Stimulated activated CD4-positive, alpha-beta T cell treated with anti-CD3 and anti-CD28 coated beads, Interleukin-12 subunit alpha, Interleukin-12 subunit beta, amount 100 ng/mL, for 4 hours (primary cell): ENCODE measurements around the gene MTARC1.

Experiments used
- DNase-seq: peaks from one replicate; pipeline ENCODE4 v3.0.0-alpha.2; 2020

The MTARC1 gene

DNA sequence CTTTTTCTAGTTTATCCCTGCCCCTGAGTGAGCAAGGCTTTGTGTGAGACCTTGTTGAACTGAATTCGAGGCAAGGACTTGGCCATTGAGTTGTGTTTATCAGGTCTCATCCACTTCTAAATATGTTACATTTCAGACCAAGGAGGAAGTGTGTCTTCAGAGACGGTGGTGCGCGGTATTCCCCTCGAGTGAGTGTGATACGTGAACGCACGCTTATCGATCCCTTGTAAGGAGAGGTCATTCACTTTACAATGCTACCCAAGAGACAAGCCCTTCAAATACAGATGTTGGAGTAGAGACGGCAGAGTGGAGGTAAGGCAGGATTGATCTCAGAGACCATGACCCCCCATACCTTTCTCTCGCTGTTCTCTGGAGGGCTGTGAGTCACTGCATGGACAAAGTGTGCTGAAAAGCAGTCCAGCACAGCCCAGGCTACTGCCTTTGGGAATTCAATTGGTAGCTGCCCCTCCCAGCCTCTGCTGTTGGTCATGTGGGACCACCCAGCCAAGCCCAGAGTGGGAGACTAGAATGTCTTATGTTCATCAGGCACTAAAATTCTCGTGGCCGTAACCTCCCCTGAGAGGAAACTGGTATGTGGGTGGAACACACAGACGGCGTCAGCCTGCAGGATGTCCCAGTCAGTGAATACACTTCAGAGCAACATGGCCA, 16.3 kb upstream of the MTARC1 start:
- DNase-seq = no peak

DNA sequence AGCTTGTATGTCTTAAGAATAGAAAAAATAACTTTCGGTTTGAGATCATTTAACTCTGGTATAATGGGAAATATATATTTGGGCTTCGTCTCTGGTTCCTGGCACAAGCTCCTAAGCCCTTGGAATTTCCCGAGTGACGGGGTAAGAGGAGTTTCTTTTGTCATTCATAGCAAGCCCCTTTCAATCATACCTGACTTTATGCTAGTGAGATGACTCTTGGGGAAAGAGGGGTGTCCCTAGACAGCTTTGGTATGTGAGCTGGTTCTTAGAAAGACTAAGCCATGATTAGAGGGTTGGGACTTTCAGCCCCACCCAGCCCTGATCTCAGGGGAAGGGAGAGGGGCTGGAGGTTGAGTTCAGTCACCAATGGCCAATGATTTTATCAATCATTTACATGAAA, 13.9 kb upstream of the MTARC1 start:
- no peak for DNase-seq

DNA sequence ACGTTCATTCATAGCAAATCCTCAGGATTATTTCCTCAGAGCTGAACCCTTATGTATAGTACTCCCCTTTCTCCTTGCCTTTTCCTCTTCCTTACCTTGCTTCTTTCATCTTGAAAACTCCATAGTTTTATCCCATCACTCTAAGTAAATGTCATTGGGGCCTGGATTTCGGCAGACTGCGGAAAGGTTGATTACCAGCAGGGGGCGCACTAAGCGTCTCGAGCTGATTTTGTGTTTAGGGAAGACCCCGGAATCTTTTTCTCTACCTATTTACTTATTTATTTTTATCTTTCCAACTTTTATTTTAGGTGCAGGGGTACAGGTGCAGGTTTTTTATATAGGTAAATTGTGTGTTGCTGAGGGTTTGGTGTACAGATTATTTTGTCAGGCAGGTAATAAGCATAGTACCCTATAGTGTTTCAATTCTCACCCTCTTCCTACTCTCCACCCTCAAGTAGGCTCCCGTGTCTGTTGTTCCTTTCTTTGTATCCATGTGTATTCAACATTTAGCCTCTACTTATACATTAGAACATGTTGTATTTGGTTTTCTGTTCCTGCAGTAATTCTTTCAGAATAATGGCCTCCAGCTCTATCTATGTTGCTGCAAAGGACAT, 11.4 kb upstream of the MTARC1 start:
- DNase-seq = peak; percentile 34

DNA sequence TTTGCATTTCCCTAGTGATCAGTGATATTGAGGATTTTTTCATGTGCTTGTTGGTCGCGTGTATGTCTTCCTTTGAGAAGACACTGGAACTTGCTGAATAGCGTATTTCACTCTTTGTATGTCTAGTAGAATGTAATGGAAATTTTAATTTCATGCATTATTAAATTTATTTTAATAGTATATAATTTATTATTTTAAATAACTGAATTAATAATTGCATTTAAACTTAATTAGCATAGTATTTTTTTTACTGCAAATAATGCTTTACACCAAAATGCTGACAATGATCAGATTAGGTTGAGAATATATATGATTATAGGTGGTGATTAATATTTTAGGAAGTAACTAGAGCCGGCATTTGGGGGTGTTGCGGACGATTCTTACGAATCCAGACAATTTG, 10.5 kb upstream of the MTARC1 start:
- DNase-seq = no peak

DNA sequence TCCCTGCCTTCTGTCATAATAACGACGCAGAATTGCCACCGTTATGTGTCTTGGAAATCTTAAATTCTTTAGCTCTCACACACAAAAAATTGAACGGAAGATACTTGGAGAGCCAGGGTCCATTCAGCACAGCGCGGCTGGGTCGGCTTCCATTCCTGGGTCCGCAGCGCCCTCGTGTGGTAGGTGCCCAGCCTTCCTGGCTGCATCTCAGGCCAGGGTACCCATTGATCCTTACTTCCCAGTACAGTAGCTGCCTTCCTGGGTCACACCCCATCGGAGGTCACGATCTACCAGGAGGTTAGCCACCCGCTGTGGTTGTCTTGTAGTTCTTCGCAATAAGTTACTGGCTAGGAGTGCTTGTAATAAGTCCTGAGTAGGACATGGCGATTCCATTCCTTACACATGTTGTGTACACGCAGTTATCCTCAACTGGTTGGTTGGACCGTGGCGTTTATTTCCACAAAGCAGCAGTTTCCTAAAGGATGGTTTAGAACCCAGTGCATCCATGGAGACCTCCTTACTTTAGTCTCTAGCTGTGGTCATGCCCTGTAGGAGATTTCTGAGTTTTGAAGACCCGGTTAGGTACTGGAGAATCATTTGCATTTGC, 9.9 kb upstream of the MTARC1 start:
- DNase-seq = peak; percentile 73

DNA sequence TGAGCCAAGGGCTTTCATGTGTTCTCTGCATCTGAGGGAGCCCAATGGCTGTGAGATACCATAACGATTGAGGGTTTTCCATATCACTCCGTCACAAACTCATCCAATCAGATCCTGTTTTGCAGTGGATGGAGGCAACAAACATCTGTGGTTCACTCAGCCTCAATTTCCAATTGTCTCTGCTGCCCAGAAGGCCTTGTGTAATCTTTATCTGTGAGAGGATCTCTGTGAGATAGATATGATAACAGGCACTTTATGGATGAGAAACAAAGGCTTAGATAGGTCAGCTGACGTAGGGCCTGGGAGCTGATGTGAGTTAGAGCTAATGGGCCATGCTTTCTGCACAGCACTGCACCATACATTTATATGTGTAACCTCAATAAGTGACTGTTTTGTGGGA, 3.3 kb upstream of the MTARC1 start:
- DNase-seq = no peak

DNA sequence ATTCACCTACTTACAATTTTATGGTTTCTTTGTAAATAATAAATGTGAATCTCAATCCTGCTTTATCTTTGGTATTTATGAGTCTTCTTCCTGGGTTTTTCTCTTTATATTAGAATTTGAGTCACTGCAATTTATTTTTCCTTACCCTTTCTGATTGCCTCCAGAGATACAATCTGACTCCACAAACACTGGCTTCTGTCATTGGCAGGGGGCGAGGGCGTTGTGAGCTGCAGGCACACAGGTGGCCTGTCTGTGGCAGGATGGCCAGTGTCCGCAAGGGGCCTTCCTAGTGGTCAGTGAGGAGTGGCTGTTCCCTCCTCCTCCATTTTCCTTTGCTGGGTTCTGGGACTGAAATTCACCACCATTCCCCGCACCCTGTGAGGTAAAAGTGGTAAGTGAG, 2.0 kb upstream of the MTARC1 start:
- no peak for DNase-seq

DNA sequence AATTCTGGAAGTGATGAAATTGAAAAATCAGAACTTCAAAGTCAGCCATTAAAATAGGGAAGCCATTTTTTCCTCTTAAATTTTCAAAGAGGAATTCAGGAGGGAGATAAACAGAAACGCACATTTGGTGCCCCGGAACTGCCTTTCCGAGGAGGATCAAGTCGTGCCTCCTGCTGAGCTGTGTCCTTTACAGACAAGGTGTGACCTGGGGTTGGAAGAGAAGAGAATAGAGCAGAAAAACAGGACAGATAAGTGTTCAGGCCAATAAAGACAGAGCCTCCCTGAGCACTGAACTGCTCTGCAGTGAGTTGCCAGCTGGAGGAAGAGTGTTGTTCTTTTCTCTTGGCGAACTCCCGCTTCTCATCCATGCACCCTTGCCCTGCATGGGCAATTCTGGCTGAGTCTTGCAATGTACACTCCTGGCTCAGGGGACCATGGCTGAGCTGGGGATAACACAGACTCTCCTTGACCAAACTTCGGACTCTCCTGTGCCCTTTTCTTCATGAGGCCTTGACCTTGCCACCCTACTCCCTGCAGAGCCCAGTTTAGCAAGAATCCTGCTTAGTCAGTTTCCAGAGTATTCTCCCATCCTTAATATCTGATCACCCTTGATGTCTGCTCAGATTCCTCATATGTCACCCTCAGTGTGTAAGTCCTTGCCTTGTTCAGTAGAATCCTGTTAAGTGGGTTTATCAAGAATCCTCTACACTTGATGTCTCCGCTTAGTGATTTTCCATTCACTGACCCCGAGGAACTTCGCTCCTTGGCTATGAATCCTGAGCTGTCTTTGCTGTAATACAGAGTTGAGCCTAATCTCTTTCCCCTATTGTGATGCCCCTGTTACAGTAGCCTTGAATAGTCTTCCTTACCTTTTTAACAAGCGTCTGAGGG, 1.3 kb upstream of the MTARC1 start:
- no peak for DNase-seq

DNA sequence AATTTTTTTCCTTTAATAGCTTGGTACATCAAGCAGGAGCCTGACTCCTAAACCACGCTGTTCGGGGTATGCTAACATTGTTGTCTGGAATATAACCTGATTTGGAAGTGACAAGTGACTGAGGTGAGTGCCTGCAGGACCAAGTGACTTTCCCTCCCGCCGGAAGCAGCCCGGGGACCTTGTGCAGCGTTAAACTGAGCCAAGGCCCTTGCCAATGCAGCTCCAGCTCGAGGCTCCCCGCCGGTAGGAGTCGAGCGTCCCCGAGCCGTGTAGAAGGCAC, 716 bp upstream of the MTARC1 start:
- DNase-seq = no peak

DNA sequence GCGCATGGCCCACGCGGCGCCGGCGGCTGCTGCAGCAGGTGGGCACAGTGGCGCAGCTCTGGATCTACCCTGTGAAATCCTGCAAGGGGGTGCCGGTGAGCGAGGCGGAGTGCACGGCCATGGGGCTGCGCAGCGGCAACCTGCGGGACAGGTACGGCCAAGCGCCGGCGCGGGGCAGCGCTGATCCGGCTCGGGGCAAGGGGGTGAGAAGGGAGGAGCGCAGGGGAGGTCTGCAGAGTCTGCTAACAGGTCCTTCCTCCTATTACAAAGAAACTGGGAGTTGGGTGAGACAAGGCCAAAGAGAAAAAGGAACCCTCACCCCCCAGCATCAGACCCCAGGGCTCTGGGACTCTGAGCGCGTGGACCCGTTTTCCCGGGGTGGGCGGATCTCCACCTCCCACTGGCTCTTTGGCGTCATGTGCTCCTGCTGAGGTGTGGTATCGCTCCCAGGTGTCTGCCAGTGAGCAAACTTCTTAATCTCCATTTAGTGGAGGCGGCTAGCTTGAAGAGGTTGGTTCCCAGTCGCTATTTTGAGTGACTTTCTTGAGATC, 431 bp downstream of the MTARC1 start:
- DNase-seq = no peak

DNA sequence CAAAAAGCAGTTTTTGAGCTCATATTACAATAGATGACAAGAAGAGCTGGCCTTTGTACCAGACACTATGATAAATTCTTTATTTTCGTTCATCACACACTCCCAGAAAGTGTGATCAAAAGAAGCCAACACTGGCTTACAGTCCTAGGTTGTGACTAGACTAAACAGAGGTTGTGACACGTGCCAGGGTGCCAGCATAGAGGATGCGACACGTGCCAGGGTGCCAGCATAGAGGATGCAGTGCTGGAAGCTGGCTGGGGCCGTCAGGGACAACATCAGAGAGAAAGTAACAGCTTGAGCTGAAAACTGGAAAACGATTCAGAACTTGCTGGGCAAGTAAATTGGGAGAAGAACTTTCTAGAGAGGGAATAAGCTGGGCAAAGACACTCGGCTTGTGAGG, 2.2 kb downstream of the MTARC1 start:
- DNase-seq = no peak

DNA sequence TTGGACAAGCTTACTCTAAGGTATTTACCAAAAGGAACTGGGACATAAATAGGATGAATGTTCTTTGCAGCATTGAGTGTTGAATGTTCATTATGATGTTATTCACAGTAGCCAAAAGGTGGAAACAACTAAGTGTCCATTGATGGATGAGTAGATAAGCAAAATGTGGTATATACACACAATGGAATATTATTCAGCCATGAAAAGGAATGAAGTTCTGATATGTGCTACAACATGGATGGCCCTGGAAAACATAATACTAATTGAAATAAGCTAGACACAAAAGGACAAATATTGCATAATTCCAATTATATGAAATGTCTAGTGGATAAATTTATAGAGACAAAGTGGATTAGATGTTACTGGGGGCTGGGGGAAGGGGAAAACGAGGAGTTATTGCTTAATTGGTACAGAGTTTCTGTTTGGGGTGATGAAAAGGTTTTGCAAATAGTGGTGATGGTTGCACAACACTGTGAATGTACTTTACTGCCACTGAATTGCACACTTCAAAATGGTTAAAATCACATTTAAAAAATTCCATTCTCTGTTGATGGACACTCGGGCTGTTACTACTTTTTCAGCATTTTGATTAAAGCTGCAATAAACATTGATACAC, 2.9 kb downstream of the MTARC1 start:
- no peak for DNase-seq

DNA sequence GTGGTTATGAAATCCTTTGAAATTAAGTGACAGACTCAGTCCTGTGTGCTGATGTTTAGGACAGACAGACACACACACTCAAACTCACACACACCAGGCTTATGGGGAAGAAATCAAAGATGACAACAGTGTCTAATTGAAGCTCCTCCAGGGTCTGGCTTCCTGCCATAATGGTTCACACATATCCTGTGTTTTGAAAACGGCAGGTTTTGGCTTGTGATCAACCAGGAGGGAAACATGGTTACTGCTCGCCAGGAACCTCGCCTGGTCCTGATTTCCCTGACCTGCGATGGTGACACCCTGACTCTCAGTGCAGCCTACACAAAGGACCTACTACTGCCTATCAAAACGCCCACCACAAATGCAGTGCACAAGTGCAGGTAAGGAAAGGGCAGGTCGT, 4.6 kb downstream of the MTARC1 start:
- DNase-seq = no peak

DNA sequence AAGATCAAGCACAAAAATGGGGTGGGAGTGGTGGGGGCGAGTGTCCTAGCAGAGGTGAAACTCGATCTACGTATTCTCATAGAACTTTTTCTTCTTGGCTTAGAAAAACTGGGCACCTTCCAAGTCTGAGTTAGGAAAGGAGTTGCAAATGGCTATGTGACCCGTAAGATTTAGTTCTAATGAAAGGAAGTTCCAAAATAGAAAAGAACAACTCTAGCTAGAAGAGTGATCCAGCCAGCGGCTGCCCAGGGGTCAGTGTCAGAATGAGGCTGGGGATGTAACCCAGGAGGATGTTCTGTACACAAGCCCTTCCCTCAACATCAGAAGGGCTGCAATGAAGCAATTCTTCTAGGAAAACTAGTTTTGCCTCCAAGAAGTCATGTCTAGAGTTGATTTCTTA, 5.2 kb downstream of the MTARC1 start:
- DNase-seq = no peak

DNA sequence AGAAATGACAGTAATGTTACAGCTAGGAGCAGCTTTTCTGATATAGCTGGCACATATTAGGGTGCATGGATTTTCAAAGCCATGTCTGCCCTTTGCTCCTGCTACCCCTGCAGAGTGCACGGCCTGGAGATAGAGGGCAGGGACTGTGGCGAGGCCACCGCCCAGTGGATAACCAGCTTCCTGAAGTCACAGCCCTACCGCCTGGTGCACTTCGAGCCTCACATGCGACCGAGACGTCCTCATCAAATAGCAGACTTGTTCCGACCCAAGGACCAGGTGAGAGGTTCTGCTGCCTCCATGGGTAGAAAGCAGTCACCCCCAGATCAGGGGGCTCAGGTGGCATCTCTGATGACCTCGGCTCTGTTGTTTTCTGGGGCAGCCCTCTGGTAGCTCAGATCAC, 9.8 kb downstream of the MTARC1 start:
- no peak for DNase-seq

DNA sequence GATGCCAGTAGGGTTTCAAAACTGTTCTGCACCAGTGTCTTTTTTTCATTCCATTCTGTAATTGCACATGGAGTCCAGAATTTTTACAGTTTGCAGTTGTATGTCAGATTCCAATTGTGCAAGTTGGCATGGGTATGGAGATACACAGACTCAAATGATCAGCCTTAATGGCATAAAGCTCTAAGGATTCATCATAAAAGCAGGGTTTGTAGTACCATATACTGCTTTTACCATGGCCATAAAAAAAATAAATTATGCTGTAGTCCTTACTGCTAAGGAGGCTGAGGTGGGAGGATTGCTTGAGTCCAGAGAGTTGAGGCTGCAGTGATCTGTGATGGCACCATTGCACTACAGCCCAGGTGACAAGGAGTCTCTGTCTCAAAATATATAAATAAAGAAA, 10.3 kb downstream of the MTARC1 start:
- no peak for DNase-seq

DNA sequence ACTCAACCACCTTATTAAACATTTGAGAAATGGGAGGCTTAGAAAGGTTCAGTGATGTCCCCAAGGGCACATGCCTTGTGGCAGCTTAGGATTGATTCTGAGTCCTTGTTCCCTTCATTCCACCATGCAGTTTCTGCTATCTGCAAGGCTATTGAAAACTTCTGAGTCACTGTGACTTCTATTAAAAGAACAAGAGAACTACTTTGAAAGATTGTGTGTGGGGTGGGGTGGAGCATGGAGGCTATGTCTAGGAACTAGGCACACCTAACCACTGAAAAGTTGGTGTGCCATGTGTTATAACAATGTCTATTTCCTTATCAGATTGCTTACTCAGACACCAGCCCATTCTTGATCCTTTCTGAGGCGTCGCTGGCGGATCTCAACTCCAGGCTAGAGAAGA, 10.8 kb downstream of the MTARC1 start:
- no peak for DNase-seq

DNA sequence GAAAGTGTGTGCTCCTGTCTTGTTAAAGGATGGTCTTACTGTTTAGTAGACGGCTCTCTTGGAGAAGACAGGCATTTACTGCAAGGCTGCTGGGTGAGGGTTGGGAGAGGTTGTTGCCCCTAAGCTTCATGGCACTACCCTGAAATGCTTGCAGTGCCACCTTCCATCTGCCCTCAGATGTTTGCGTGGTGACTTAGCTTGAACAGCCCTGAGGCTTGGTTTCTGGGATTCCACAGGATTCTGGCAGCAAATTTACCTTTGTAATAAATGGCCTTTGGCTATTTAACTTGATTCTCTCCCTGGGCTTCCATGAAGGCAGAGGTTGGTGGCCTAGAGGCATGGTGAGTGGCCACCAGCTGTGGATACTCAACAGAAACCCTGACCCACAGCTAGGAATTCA, 11.6 kb downstream of the MTARC1 start:
- DNase-seq = no peak

DNA sequence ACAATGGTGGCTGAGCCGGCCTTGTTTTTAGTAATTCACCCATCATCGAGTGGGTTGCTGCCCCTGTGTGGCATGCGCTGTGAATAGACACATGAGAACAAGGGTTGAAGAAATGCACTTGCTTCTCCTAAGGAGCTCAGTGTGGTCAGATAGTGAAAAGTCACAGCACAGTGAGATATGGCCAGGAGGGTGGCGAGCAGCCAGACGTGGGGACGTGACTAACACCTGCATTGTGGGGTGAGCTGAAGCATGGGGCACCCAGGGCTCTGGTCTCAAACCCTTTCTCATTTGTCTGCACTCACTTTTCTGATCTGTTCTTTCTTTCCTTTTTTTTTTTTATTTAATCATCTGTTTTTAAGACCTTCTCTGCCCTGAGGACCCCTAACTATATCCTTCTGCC, 13.5 kb downstream of the MTARC1 start:
- DNase-seq = no peak

DNA sequence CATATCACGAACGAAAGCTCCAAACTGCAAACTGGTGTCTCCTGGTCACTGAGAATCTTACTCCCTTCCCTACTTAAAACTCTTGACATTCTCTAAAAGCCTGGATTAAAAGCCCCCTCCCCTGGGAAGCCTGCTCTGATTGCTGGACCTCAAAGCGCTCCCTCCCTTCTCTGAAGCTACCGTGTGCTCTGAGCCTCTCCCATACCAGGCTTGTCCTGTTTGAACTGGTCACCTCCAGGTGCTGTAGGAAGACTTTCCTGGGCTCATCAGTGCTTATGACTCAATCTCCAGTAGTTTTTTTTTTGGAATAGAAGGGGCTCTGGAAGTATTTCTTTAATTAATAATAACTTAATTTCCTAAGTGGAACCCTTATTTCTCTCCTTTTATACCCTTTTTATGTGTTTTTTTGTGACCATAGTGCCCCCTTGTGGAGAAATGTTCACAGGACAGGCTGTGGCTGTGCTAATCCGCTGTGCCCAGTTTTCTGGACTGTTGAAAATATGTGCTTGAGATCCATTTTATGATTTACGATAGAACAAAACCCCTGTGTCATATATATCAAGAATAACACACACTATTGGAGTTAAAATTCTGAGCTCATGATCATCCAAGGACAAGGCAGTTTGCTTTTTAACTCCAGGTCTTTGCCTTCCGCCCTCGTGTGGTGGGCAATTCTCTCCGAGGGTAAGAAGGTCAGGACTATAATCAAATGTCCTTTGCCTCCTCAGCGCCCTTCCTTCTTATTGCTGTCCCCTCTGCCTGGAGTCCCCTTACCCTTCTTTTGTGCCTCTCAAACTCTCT, 16.9 kb downstream of the MTARC1 start:
- DNase-seq = no peak

DNA sequence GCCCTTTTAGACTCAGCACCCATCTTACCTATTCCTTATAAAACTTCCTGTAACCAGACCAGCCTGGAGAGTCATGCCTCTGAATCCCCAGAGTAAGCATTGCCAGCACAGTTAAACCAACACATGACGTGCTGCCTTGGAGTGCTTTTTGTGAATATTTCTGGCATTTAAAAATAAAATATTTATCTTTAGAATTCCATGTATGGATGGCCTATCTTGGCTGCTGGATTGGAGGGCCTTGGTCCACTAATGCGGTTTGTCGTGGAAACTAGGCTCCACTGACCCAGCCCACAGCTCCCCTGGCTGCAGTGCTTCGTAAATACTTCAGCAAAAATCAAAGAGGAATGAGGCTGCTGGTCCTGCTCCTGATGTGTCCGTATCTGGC, 17.5 kb downstream of the MTARC1 start:
- DNase-seq = no peak

DNA sequence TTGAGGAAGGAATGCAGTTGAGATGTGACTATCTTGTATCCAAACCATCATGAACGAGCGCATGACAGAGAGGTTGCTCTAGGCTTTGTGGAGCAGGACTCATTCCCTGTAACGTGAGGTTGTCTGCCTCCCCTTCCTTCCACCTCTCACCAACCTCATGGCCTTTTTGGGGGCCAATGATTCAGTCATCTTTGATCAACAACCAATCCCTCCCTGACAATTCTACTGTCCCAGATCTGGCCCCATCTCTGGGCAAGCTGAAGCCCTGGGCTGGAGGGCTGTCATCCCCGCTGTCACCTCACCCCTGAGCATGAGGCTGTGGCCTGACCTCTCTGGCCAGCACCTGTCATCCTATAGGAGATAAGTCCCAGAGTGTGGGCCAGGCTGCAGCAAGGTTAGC, 19.7 kb downstream of the MTARC1 start:
- no peak for DNase-seq
